ENCODE data around the gene ZNF341.

ZNF341 gene

GRCh38 chr20:33798444-33798843 lies 66.6 kb downstream of the ZNF341 start:
- no peak for DNase-seq

GRCh38 chr20:33803921-33804337 lies 72.1 kb downstream of the ZNF341 start:
- no peak for DNase-seq

- no peak for DNase-seq
Measured at GRCh38 chr20:33808388-33808787, 76.6 kb downstream of the ZNF341 start.

- DNase-seq: no peak
Measured at GRCh38 chr20:33810259-33810658, 78.5 kb downstream of the ZNF341 start.

GRCh38 chr20:33810885-33811775 lies 79.3 kb downstream of the ZNF341 start, which contains the start of gene CHMP4B:
Gene CHMP4B (plus strand): TSS chr20:33811348. CDS start chr20:33811469, 121 bp downstream.
- DNase-seq: peak; percentile 98 to 99

- DNase-seq: no peak
Measured at GRCh38 chr20:33811776-33812151, 80.0 kb downstream of the ZNF341 start.

GRCh38 chr20:33812152-33812849 lies 80.5 kb downstream of the ZNF341 start:
- no peak for DNase-seq

GRCh38 chr20:33812908-33813462 lies 81.2 kb downstream of the ZNF341 start:
- no peak for DNase-seq

- no peak for DNase-seq
Measured at GRCh38 chr20:33814238-33814712, 82.5 kb downstream of the ZNF341 start.

- DNase-seq: no peak
Measured at GRCh38 chr20:33815671-33816070, 83.9 kb downstream of the ZNF341 start.

GRCh38 chr20:33816191-33816590 lies 84.4 kb downstream of the ZNF341 start:
- DNase-seq: no peak

- no peak for DNase-seq
Measured at GRCh38 chr20:33817411-33817810, 85.6 kb downstream of the ZNF341 start.

- DNase-seq: no peak
Measured at GRCh38 chr20:33819456-33819855, 87.7 kb downstream of the ZNF341 start.

- no peak for DNase-seq
Measured at GRCh38 chr20:33820362-33820761, 88.6 kb downstream of the ZNF341 start.

GRCh38 chr20:33821270-33821836 lies 89.6 kb downstream of the ZNF341 start:
- DNase-seq: no peak

- no peak for DNase-seq
Measured at GRCh38 chr20:33822423-33822822, 90.6 kb downstream of the ZNF341 start.

- DNase-seq: no peak
Measured at GRCh38 chr20:33822991-33823390, 91.2 kb downstream of the ZNF341 start.

- DNase-seq: no peak
Measured at GRCh38 chr20:33824852-33825251, 93.1 kb downstream of the ZNF341 start.

- DNase-seq: no peak
Measured at GRCh38 chr20:33825340-33826269, 93.8 kb downstream of the ZNF341 start.

GRCh38 chr20:33826270-33826897 lies 94.6 kb downstream of the ZNF341 start:
- no peak for DNase-seq

- DNase-seq: no peak
Measured at GRCh38 chr20:33827109-33827508, 95.3 kb downstream of the ZNF341 start.
